GM21576 (cell line): ENCODE results near the gene LDLRAD4.
"Not testable (repeated sequence)": the region's sequence is repeated elsewhere in the genome, so short reads cannot be mapped to it uniquely, and the experiment has no call there.

Experiments
- ATAC-seq: cut with Tn5 transposase; IDR thresholded peaks from one replicate; pipeline ENCODE4 v1.9.1; 2021; ENCODE audit warnings: mild to moderate bottlenecking, moderate library complexity; ENCODE audit not compliant: unreplicated experiment

The LDLRAD4 gene

GRCh38 chr18:13245481-13246000, 27.0 kb downstream of the LDLRAD4 start:
- ATAC-seq = no peak

GRCh38 chr18:13246121-13246520, 27.6 kb downstream of the LDLRAD4 start:
- ATAC-seq = no peak

- ATAC-seq = no peak
Observed at GRCh38 chr18:13246591-13246990, 28.0 kb downstream of the LDLRAD4 start.

GRCh38 chr18:13247506-13247905, 28.9 kb downstream of the LDLRAD4 start:
- ATAC-seq = no peak

- ATAC-seq = no peak
Observed at GRCh38 chr18:13252686-13253410, 34.3 kb downstream of the LDLRAD4 start.

GRCh38 chr18:13253786-13254688, 35.5 kb downstream of the LDLRAD4 start:
- ATAC-seq = no peak

- ATAC-seq = no peak
Observed at GRCh38 chr18:13254971-13255927, 36.7 kb downstream of the LDLRAD4 start.

- ATAC-seq = no peak
Observed at GRCh38 chr18:13256444-13257305, 38.1 kb downstream of the LDLRAD4 start.

- ATAC-seq = no peak
Observed at GRCh38 chr18:13257361-13257980, 38.9 kb downstream of the LDLRAD4 start.

- ATAC-seq = no peak
Observed at GRCh38 chr18:13258921-13259320, 40.4 kb downstream of the LDLRAD4 start.

GRCh38 chr18:13259701-13260100, 41.1 kb downstream of the LDLRAD4 start:
- ATAC-seq = no peak

GRCh38 chr18:13260197-13260934, 41.8 kb downstream of the LDLRAD4 start:
- ATAC-seq = no peak

- no peak for ATAC-seq
Observed at GRCh38 chr18:13260935-13261640, 42.5 kb downstream of the LDLRAD4 start.

GRCh38 chr18:13261661-13262357, 43.2 kb downstream of the LDLRAD4 start:
- ATAC-seq = no peak

GRCh38 chr18:13262358-13262680, 43.8 kb downstream of the LDLRAD4 start:
- not testable (repeated sequence) for ATAC-seq

- ATAC-seq = no peak
Observed at GRCh38 chr18:13262839-13263691, 44.5 kb downstream of the LDLRAD4 start.
